Transverse colon (tissue), 4 donors: Measurements from ENCODE around the gene MUC5B. TPM values are rescaled to one million over a fixed set of nuclear protein-coding genes. Genes with fewer than 3 reads are reported as not detected.
"Not testable (repeated sequence)": the region's sequence is repeated elsewhere in the genome, so short reads cannot be mapped to it uniquely, and the experiment has no call there.

Experiments
- DNase-seq: peaks from one replicate; pipeline ENCODE4 v3.0.0-alpha.2; 2019
- H3K27ac ChIP-seq, 4 donors: fragments of 200-600 bp; sonication (generic); 2 replicates each; pipeline ENCODE4 v1.5.1; 2016 to 2018; ENCODE audit warnings: inconsistent platforms in 4 of 4
- H3K27me3 ChIP-seq: fragments of 200-600 bp; sonication (generic); 2 replicates; pipeline ENCODE4 v1.5.1; 2017; ENCODE audit warnings: inconsistent platforms
- H3K36me3 ChIP-seq, 4 donors: fragments of 200-600 bp; sonication (generic); 2 replicates each; pipeline ENCODE4 v1.5.1; 2017 to 2019; ENCODE audit warnings: inconsistent platforms in 4 of 4
- H3K4me1 ChIP-seq, 4 donors: fragments of 200-600 bp; sonication (generic); 2 replicates each; pipeline ENCODE4 v1.5.1; 2017 to 2020; ENCODE audit warnings: inconsistent platforms in 4 of 4
- H3K4me3 ChIP-seq, 4 donors: fragments of 200-600 bp; sonication (generic); 1 replicate in 1 of 4; 2 replicates in 3 of 4; pipeline versions ENCODE4 v1.5.1 to v1.6.1; 2017 to 2019; ENCODE audit warnings: inconsistent platforms in 4 of 4
- H3K9me3 ChIP-seq, 2 donors: fragments of 200-600 bp; sonication (generic); 2 replicates each; pipeline ENCODE4 v1.5.1; 2017 to 2019; ENCODE audit warnings: inconsistent platforms in 2 of 2
- CTCF ChIP-seq, 5 experiments: fragments of 200-600 bp in 3 of 5; fragments of 450-650 bp in 2 of 5; sonication (generic) in 3 of 5; IDR thresholded peaks; 1 replicate in 2 of 5; 2 replicates in 3 of 5; pipeline ENCODE4 v1.5.1; 2016 to 2017; ENCODE audit warnings: antibody characterized with exemption in 5 of 5, inconsistent platforms in 3 of 5, mild to moderate bottlenecking in 2 of 5, moderate library complexity in 1 of 5
- EP300 ChIP-seq: sonication (generic); formaldehyde crosslinking; IDR thresholded peaks from one replicate; pipeline ENCODE4 v1.6.1; 2017; ENCODE audit warnings: antibody characterized with exemption, low read depth
- POLR2A ChIP-seq: fragments of 450-650 bp; IDR thresholded peaks from one replicate; pipeline ENCODE4 v1.6.1; 2016; ENCODE audit warnings: antibody characterized with exemption, mild to moderate bottlenecking, moderate library complexity
- POLR2AphosphoS5 ChIP-seq, 3 donors: sonication (generic); formaldehyde crosslinking; IDR thresholded peaks; one replicate each; pipeline ENCODE4 v1.6.1; 2016; ENCODE audit warnings: antibody characterized with exemption in 3 of 3
- WGBS, 2 donors: methylation state at CpG; one replicate each; pipeline ENCODE4 v1.1.5; 2018; ENCODE audit warnings: low coverage in 1 of 2; 5-methylcytosine and 5-hydroxymethylcytosine counted together
- in situ Hi-C, 4 donors: fragments of 200-750 bp; cut with MboI; loops; one replicate each; pipeline versions ENCODE4 v1.15.0 to v1.15.1; 2017; ENCODE audit warnings: low sequenced_read_pairs in 3 of 4, low pct_ligation_motif_present in 1 of 4, low pct_unique_long_range_greater_than_20kb in 1 of 4
- intact Hi-C: fragments of 100-400 bp; cut with DNase I; formaldehyde crosslinking; loops from one replicate; pipeline ENCODE4 v1.15.1; 2023; ENCODE audit warnings: low total_unique reads
- total RNA-seq, 4 donors: library from RNA; depleted of rRNA; stranded (reverse); fragments of >200 nt; gene quantifications; one replicate each; pipeline ENCODE4 v1.1.0, GENCODE V29; 2016

The MUC5B gene
- total RNA-seq, 4 donors from 2014 or later: 58.0 to 825 (median 85.6) TPM

- Histone ChIP-seq H3K4me1 (peaks cover 0 to 27% (median 22%) of the 10 kb centered on the region in 4 donors), H3K36me3 (no peaks in the 10 kb centered on the region), H3K27me3 (no peaks in the 10 kb centered on the region), H3K4me3 (no peak overlapping the region), H3K27ac (peak overlapping the region in 1 of 4 donors; percentile 81), H3K9me3 (no peaks in the 10 kb centered on the region)
- 54% methylated on average over 28 of the region's 34 CpGs; no CpG with 5 or more reads in 1 of the 2 donors for WGBS, 2 donors
- no peak for TF ChIP-seq EP300
- TF ChIP-seq POLR2AphosphoS5 (IDR thresholded peaks at IDR 0.05): peak in 2 of 3 donors; percentile 18 to 22
- in situ Hi-C loops (no loop called here), intact Hi-C loops (no loop called here)
- peak; percentile 66 for DNase-seq
These were observed 16.1 kb downstream of the MUC5B start for GRCh38 chr11:1238767-1239595.

- H3K4me3 ChIP-seq: no peak overlapping the region
- no peak overlapping the region for H3K27ac ChIP-seq
- in situ Hi-C loops: no loop called here
- 88% methylated on average over 3 to 23 of the region's 23 CpGs for WGBS, 2 donors
- intact Hi-C loops: no loop called here
- no peaks in the 10 kb centered on the region for H3K36me3 ChIP-seq
- H3K27me3 ChIP-seq: no peaks in the 10 kb centered on the region
- DNase-seq: no peak
- peaks cover 0 to 23% (median 18%) of the 10 kb centered on the region in 4 donors for H3K4me1 ChIP-seq
- TF ChIP-seq CTCF (IDR thresholded peaks at IDR 0.05) (no peak), POLR2A (no peak), POLR2AphosphoS5 (IDR thresholded peaks at IDR 0.05) (no peak), EP300 (no peak)
- no peaks in the 10 kb centered on the region for H3K9me3 ChIP-seq
These were observed 16.8 kb downstream of the MUC5B start for GRCh38 chr11:1239596-1240205.

GRCh38 chr11:1240771-1241170 lies 17.9 kb downstream of the MUC5B start:
- in situ Hi-C loops (no loop called here), intact Hi-C loops (no loop called here)
- Histone ChIP-seq H3K27me3 (no peaks in the 10 kb centered on the region), H3K9me3 (no peaks in the 10 kb centered on the region), H3K4me3 (no peak overlapping the region), H3K27ac (no peak overlapping the region), H3K36me3 (no peaks in the 10 kb centered on the region), H3K4me1 (peaks cover 0 to 23% (median 18%) of the 10 kb centered on the region in 4 donors)
- no peak for DNase-seq
- WGBS, 2 donors: 96% methylated on average over 25 of the region's 25 CpGs; no CpG with 5 or more reads in 1 of the 2 donors
- TF ChIP-seq POLR2A: no peak
- TF ChIP-seq POLR2AphosphoS5 (IDR thresholded peaks at IDR 0.05): no peak
- TF ChIP-seq EP300: no peak
- TF ChIP-seq CTCF (IDR thresholded peaks at IDR 0.05): no peak

- Histone ChIP-seq H3K4me1 (peaks cover 0 to 13% (median 12%) of the 10 kb centered on the region in 4 donors), H3K9me3 (no peaks in the 10 kb centered on the region), H3K27me3 (no peaks in the 10 kb centered on the region), H3K27ac (no peak overlapping the region), H3K36me3 (no peaks in the 10 kb centered on the region), H3K4me3 (no peak overlapping the region)
- DNase-seq: no peak
- WGBS, 2 donors: 97% methylated on average over 20 of the region's 20 CpGs; no CpG with 5 or more reads in 1 of the 2 donors
- intact Hi-C loops (no loop called here), in situ Hi-C loops (no loop called here)
- TF ChIP-seq EP300 (no peak), POLR2A (no peak)
These were observed 18.8 kb downstream of the MUC5B start for GRCh38 chr11:1241706-1242105.

GRCh38 chr11:1242289-1242688 lies 19.4 kb downstream of the MUC5B start:
- WGBS, 2 donors: 94% methylated on average over 20 of the region's 20 CpGs; no CpG with 5 or more reads in 1 of the 2 donors
- H3K4me1 ChIP-seq: peaks cover 0 to 7% (median 7%) of the 10 kb centered on the region in 4 donors
- in situ Hi-C loops: no loop called here

GRCh38 chr11:1242751-1243150 lies 19.9 kb downstream of the MUC5B start:
- H3K4me1 ChIP-seq, intact Hi-C loops, H3K27me3 ChIP-seq, DNase-seq, H3K4me3 ChIP-seq, H3K36me3 ChIP-seq, H3K9me3 ChIP-seq, in situ Hi-C loops: not testable (repeated sequence)
- 78% methylated on average over 7 of the region's 11 CpGs; no CpG with 5 or more reads in 1 of the 2 donors for WGBS, 2 donors
- H3K27ac ChIP-seq: peak overlapping the region in 1 of 4 donors; percentile 17

More at GRCh38 chr11:1242289-1242688, 19.4 kb downstream of the MUC5B start:
- TF ChIP-seq CTCF (IDR thresholded peaks at IDR 0.05) (no peak), EP300 (no peak), POLR2AphosphoS5 (IDR thresholded peaks at IDR 0.05) (no peak), POLR2A (no peak)
- Histone ChIP-seq H3K27me3 (no peaks in the 10 kb centered on the region), H3K4me3 (no peak overlapping the region), H3K36me3 (no peaks in the 10 kb centered on the region), H3K27ac (peak overlapping the region in 1 of 4 donors; percentile 17), H3K9me3 (no peaks in the 10 kb centered on the region)
- DNase-seq: no peak
- intact Hi-C loops: no loop called here

- DNase-seq, H3K4me1 ChIP-seq, H3K9me3 ChIP-seq, in situ Hi-C loops, H3K27me3 ChIP-seq, H3K4me3 ChIP-seq, intact Hi-C loops, H3K27ac ChIP-seq, H3K36me3 ChIP-seq: not testable (repeated sequence)
- WGBS, 2 donors: 96% methylated on average over 8 of the region's 18 CpGs; no CpG with 5 or more reads in 1 of the 2 donors
These were observed 20.7 kb downstream of the MUC5B start for GRCh38 chr11:1243521-1243920.
